Motor neuron (in vitro differentiated cells): ENCODE results near the gene DNAAF5. TPM values are rescaled to one million over a fixed set of nuclear protein-coding genes. Genes with fewer than 3 reads are reported as not detected.
"Not testable (repeated sequence)": the region's sequence is repeated elsewhere in the genome, so short reads cannot be mapped to it uniquely, and the experiment has no call there.

Source experiments
- ATAC-seq, 8 experiments: fragments of 200-7000 bp; cut with Tn5 transposase; replicated peaks in 6 of 8; 2 replicates each; pipeline ENCODE4 v1.8.0; 2021; ENCODE audit warnings: mild to moderate bottlenecking in 8 of 8, moderate library complexity in 8 of 8
- H3K27ac ChIP-seq, 2 donors: fragments of 250-450 bp; sonication (Bioruptor Pico); 2 replicates each; pipeline ENCODE4 v1.9.0; 2021; ENCODE audit warnings: antibody characterized with exemption in 2 of 2, mild to moderate bottlenecking in 2 of 2, moderate library complexity in 1 of 2
- H3K4me1 ChIP-seq, 2 donors: fragments of 250-450 bp; sonication (Bioruptor Pico); replicated peaks in 1 of 2; 2 replicates each; pipeline ENCODE4 v1.6.1; 2021; ENCODE audit warnings: antibody characterized with exemption in 2 of 2, mild to moderate bottlenecking in 2 of 2, moderate library complexity in 1 of 2
- H3K4me3 ChIP-seq, 5 donors: fragments of 250-450 bp; sonication (Bioruptor Pico); 2 replicates each; pipeline ENCODE4 v1.9.0; 2021; ENCODE audit warnings: antibody characterized with exemption in 5 of 5, mild to moderate bottlenecking in 5 of 5, moderate library complexity in 4 of 5
- WGBS, 10 experiments: fragments of 450-650 bp; shearing (Covaris generic); methylation state at CpG; one replicate each; pipeline ENCODE4 v1.0.0; 2022; 5-methylcytosine and 5-hydroxymethylcytosine counted together
- in situ Hi-C, 9 experiments: fragments of 400-800 bp; cut with MboI; loops; one replicate each; pipeline ENCODE4 v1.15.0; 2021; ENCODE audit warnings: low sequenced_read_pairs in 9 of 9, low pct_unique_long_range_greater_than_20kb in 2 of 9; ENCODE audit not compliant: unreplicated experiment in 9 of 9
- total RNA-seq, 8 experiments: library from RNA; unstranded; fragments of 300-600 nt; gene quantifications; 2 replicates each; pipeline versions ENCODE4 v1.2.3 to v1.2.4, GENCODE V29; 2022

DNAAF5 gene
- total RNA-seq, 8 experiments from 2014 or later: 6.7 to 45.1 (median 14.5) TPM

GRCh38 chr7:747186-747585 is 20.7 kb downstream of the DNAAF5 start:
- Histone ChIP-seq H3K27ac (no peak overlapping the region), H3K4me3 (no peak overlapping the region), H3K4me1 (no peaks in the 10 kb centered on the region)
- 67 to 100% (median 92%) methylated on average over 2 to 8 of the region's 12 CpGs; no CpG with 5 or more reads in 5 of the 10 experiments for WGBS, 10 experiments
- no peak for ATAC-seq
- in situ Hi-C loops: no loop called here

GRCh38 chr7:748446-748845 is 21.9 kb downstream of the DNAAF5 start:
- no peaks in the 10 kb centered on the region for H3K4me1 ChIP-seq
- WGBS, 10 experiments: 67 to 100% methylated on average over 1 of the region's 15 CpGs; no CpG with 5 or more reads in 8 of the 10 experiments
- ATAC-seq: no peak
- H3K27ac ChIP-seq: no peak overlapping the region
- in situ Hi-C loops: no loop called here
- no peak overlapping the region for H3K4me3 ChIP-seq

- Histone ChIP-seq H3K4me1 (no peaks in the 10 kb centered on the region), H3K27ac (no peak overlapping the region), H3K4me3 (no peak overlapping the region)
- 80 to 100% (median 89%) methylated on average over 1 to 8 of the region's 14 CpGs; no CpG with 5 or more reads in 1 of the 10 experiments for WGBS, 10 experiments
- no peak for ATAC-seq
- in situ Hi-C loops: no loop called here
These were observed 22.6 kb downstream of the DNAAF5 start for GRCh38 chr7:749140-749551.

- H3K4me1 ChIP-seq: no peaks in the 10 kb centered on the region
- WGBS, 10 experiments: 80 to 100% (median 94%) methylated on average over 1 to 9 of the region's 26 CpGs; no CpG with 5 or more reads in 1 of the 10 experiments
- in situ Hi-C loops: no loop called here
- peak in 4 of 8 experiments; percentile 19 to 70 (median 52) for ATAC-seq
- H3K27ac ChIP-seq: no peak overlapping the region
- H3K4me3 ChIP-seq: no peak overlapping the region
These were observed 23.8 kb downstream of the DNAAF5 start for GRCh38 chr7:750111-750905.

GRCh38 chr7:751826-752225 is 25.3 kb downstream of the DNAAF5 start:
- H3K4me1 ChIP-seq: no peaks in the 10 kb centered on the region
- ATAC-seq: no peak
- in situ Hi-C loops: no loop called here
- no peak overlapping the region for H3K27ac ChIP-seq
- H3K4me3 ChIP-seq: no peak overlapping the region
- 90 to 100% (median 94%) methylated on average over 1 to 10 of the region's 15 CpGs; no CpG with 5 or more reads in 2 of the 10 experiments for WGBS, 10 experiments

- ATAC-seq, H3K4me1 ChIP-seq, in situ Hi-C loops, H3K27ac ChIP-seq, H3K4me3 ChIP-seq: not testable (repeated sequence)
- 80 to 94% (median 90%) methylated on average over 1 to 26 of the region's 33 CpGs; no CpG with 5 or more reads in 1 of the 10 experiments for WGBS, 10 experiments
These were observed 25.8 kb downstream of the DNAAF5 start for GRCh38 chr7:752256-752655.

GRCh38 chr7:753190-753589 is 26.7 kb downstream of the DNAAF5 start:
- in situ Hi-C loops: no loop called here
- ATAC-seq: no peak
- H3K4me1 ChIP-seq: no peaks in the 10 kb centered on the region
- no peak overlapping the region for H3K4me3 ChIP-seq
- WGBS, 10 experiments: 83 to 97% (median 91%) methylated on average over 1 to 8 of the region's 17 CpGs; no CpG with 5 or more reads in 6 of the 10 experiments
- no peak overlapping the region for H3K27ac ChIP-seq

GRCh38 chr7:754531-755412 is 28.3 kb downstream of the DNAAF5 start:
- no peak for ATAC-seq
- H3K4me3 ChIP-seq: no peak overlapping the region
- 80 to 100% (median 93%) methylated on average over 3 to 9 of the region's 49 CpGs; no CpG with 5 or more reads in 5 of the 10 experiments for WGBS, 10 experiments
- H3K27ac ChIP-seq: no peak overlapping the region
- in situ Hi-C loops: no loop called here
- H3K4me1 ChIP-seq: no peaks in the 10 kb centered on the region

GRCh38 chr7:755413-755805 is 28.9 kb downstream of the DNAAF5 start:
- no peak for ATAC-seq
- Histone ChIP-seq H3K27ac (no peak overlapping the region), H3K4me3 (no peak overlapping the region), H3K4me1 (no peaks in the 10 kb centered on the region)
- 50 to 100% (median 90%) methylated on average over 2 to 7 of the region's 9 CpGs; no CpG with 5 or more reads in 4 of the 10 experiments for WGBS, 10 experiments
- in situ Hi-C loops: no loop called here

- no peak overlapping the region for H3K4me3 ChIP-seq
- no peak for ATAC-seq
- in situ Hi-C loops: no loop called here
- H3K4me1 ChIP-seq: no peaks in the 10 kb centered on the region
- 87 to 100% (median 88%) methylated on average over 1 to 11 of the region's 30 CpGs; no CpG with 5 or more reads in 7 of the 10 experiments for WGBS, 10 experiments
- H3K27ac ChIP-seq: no peak overlapping the region
These were observed 29.9 kb downstream of the DNAAF5 start for GRCh38 chr7:756231-756927.

- Histone ChIP-seq H3K4me1 (no peaks in the 10 kb centered on the region), H3K27ac (no peak overlapping the region), H3K4me3 (no peak overlapping the region)
- no peak for ATAC-seq
- in situ Hi-C loops: no loop called here
- WGBS, 10 experiments: 80 to 100% (median 93%) methylated on average over 1 to 5 of the region's 35 CpGs; no CpG with 5 or more reads in 7 of the 10 experiments
These were observed 30.5 kb downstream of the DNAAF5 start for GRCh38 chr7:756928-757560.

- Histone ChIP-seq H3K4me3 (no peak overlapping the region), H3K4me1 (no peaks in the 10 kb centered on the region), H3K27ac (no peak overlapping the region)
- no peak for ATAC-seq
- in situ Hi-C loops: no loop called here
- WGBS, 10 experiments: 42 to 100% (median 89%) methylated on average over 2 to 11 of the region's 19 CpGs; no CpG with 5 or more reads in 3 of the 10 experiments
These were observed 31.3 kb downstream of the DNAAF5 start for GRCh38 chr7:757741-758163.
